IMR-90 (cell line): ENCODE data around the gene GLIS1. TPM values are rescaled to one million over a fixed set of nuclear protein-coding genes. Genes with fewer than 3 reads are reported as not detected.

Experiments
- ATAC-seq: fragments of 200-7000 bp; cut with Tn5 transposase; 2 replicates; pipeline ENCODE4 v1.9.1; 2020; ENCODE audit warnings: low read depth, mild to moderate bottlenecking, moderate library complexity
- BruUV-seq: library from RNA; stranded (reverse); fragments of 400-500 nt; replicated peaks from 2 replicates; lab custom pipeline; 2021; lab: Mats Ljungman, UMichigan
- CTCF ChIA-PET: fragments of 300-600 bp; formaldehyde crosslinking; extraction: SDS; loops from one replicate; lab custom pipeline; 2021; ENCODE audit warnings: antibody characterized with exemption; lab: Yijun Ruan, JAX
- POLR2A ChIA-PET: fragments of 300-600 bp; sonication (Branson Sonifier 250); formaldehyde crosslinking; loops from one replicate; lab custom pipeline; 2022; ENCODE audit warnings: antibody characterized with exemption; ENCODE audit not compliant: unreplicated experiment; lab: Charles Lee
- DNase-seq: peaks from one replicate; pipeline ENCODE4 v3.0.0; 2013
- H2AFZ ChIP-seq: replicated peaks from 2 replicates; pipeline ENCODE3; 2013; ENCODE audit warnings: low read length, mild to moderate bottlenecking; ENCODE audit not compliant: poor library complexity
- H2AK5ac ChIP-seq: 2 replicates; pipeline ENCODE4 v1.6.1; 2013; ENCODE audit warnings: low read depth, low read length, inconsistent platforms
- H2AK9ac ChIP-seq: replicated peaks from 2 replicates; pipeline ENCODE3; 2013; ENCODE audit warnings: mild to moderate bottlenecking, low read depth, low read length, moderate library complexity; ENCODE audit not compliant: poor library complexity
- H2BK120ac ChIP-seq: 2 replicates; pipeline ENCODE4 v1.6.1; 2013; ENCODE audit warnings: low read depth, low read length, inconsistent platforms
- H2BK15ac ChIP-seq: 3 replicates; pipeline ENCODE4 v1.6.1; 2013; ENCODE audit warnings: low read depth, low read length, inconsistent platforms
- H2BK20ac ChIP-seq: 2 replicates; pipeline ENCODE4 v1.6.1; 2013; ENCODE audit warnings: low read depth, mild to moderate bottlenecking, inconsistent platforms, low read length, moderate library complexity
- H2BK5ac ChIP-seq: 2 replicates; pipeline ENCODE4 v1.6.1; 2013; ENCODE audit warnings: mild to moderate bottlenecking, low read depth, low read length, inconsistent platforms; ENCODE audit not compliant: poor library complexity, severe bottlenecking
- H3K14ac ChIP-seq: replicated peaks from 2 replicates; pipeline ENCODE4 v1.6.1; 2013; ENCODE audit warnings: low read depth, low read length, inconsistent platforms
- H3K18ac ChIP-seq: 2 replicates; pipeline ENCODE4 v1.6.1; 2013; ENCODE audit warnings: low read depth, low read length, control low read depth
- H3K23ac ChIP-seq: 2 replicates; pipeline ENCODE4 v1.6.1; 2013; ENCODE audit warnings: low read depth, low read length, inconsistent platforms
- H3K27ac ChIP-seq: 2 replicates; pipeline ENCODE4 v1.5.1; 2013; ENCODE audit warnings: mild to moderate bottlenecking, control low read depth, low read length; ENCODE audit not compliant: insufficient read depth
- H3K27me3 ChIP-seq: 2 replicates; pipeline ENCODE4 v1.6.1; 2013; ENCODE audit warnings: low read length; ENCODE audit not compliant: control insufficient read depth, insufficient read depth
- H3K36me3 ChIP-seq: 2 replicates; pipeline ENCODE4 v1.6.1; 2013; ENCODE audit warnings: low read length, mixed read lengths; ENCODE audit not compliant: control insufficient read depth, insufficient read depth
- H3K4ac ChIP-seq: 2 replicates; pipeline ENCODE4 v1.6.1; 2013; ENCODE audit warnings: low read depth, low read length, inconsistent platforms
- H3K4me1 ChIP-seq: 2 replicates; pipeline ENCODE4 v1.6.1; 2013; ENCODE audit warnings: low read length, mixed read lengths; ENCODE audit not compliant: control insufficient read depth, insufficient read depth
- H3K4me2 ChIP-seq: 2 replicates; pipeline ENCODE4 v1.6.1; 2013; ENCODE audit warnings: low read depth, mild to moderate bottlenecking, control low read depth, low read length, moderate library complexity
- H3K4me3 ChIP-seq: 2 replicates; pipeline ENCODE4 v1.5.1; 2013; ENCODE audit warnings: low read depth, mild to moderate bottlenecking, control low read depth, low read length, moderate library complexity; ENCODE audit not compliant: insufficient read depth
- H3K56ac ChIP-seq: 2 replicates; pipeline ENCODE4 v1.6.1; 2013; ENCODE audit warnings: low read length, inconsistent platforms; ENCODE audit not compliant: insufficient read depth; ENCODE audit errors: extremely low read depth
- H3K79me1 ChIP-seq, 2 experiments: 2 replicates each; pipeline ENCODE4 v1.6.1; 2013; ENCODE audit warnings: low read length in 2 of 2, inconsistent platforms in 1 of 2, low read depth in 1 of 2
- H3K9ac ChIP-seq: 2 replicates; pipeline ENCODE4 v1.6.1; 2013; ENCODE audit warnings: low read depth, low read length, control low read depth
- H3K9me1 ChIP-seq: 2 replicates; pipeline ENCODE4 v1.6.1; 2013; ENCODE audit warnings: low read length, inconsistent platforms; ENCODE audit not compliant: insufficient read depth
- H3K9me3 ChIP-seq: 2 replicates; pipeline ENCODE4 v1.6.1; 2013; ENCODE audit warnings: low read length; ENCODE audit not compliant: control insufficient read depth, insufficient read depth
- H4K20me1 ChIP-seq: 2 replicates; pipeline ENCODE4 v1.6.1; 2013; ENCODE audit warnings: low read length, inconsistent platforms; ENCODE audit not compliant: insufficient read depth
- H4K5ac ChIP-seq: 2 replicates; pipeline ENCODE4 v1.6.1; 2013; ENCODE audit warnings: mild to moderate bottlenecking, low read depth, low read length, control low read depth
- H4K8ac ChIP-seq, 2 experiments: 2 replicates each; pipeline ENCODE4 v1.6.1; 2013; ENCODE audit warnings: low read depth in 2 of 2, low read length in 2 of 2, control low read depth in 1 of 2, inconsistent platforms in 1 of 2
- H4K91ac ChIP-seq: 2 replicates; pipeline ENCODE4 v1.6.1; 2013; ENCODE audit warnings: low read depth, low read length, inconsistent platforms; ENCODE audit not compliant: insufficient read depth
- BHLHE40 ChIP-seq: fragments of 150-350 bp; IDR thresholded peaks from 2 replicates; pipeline ENCODE4 v1.6.1; 2016; ENCODE audit warnings: mild to moderate bottlenecking, low read depth, low read length
- CEBPB ChIP-seq: IDR thresholded peaks from 2 replicates; pipeline ENCODE4 v1.6.1; 2012; ENCODE audit warnings: low read depth, low read length, improper control_type of control experiment
- CHD1 ChIP-seq: IDR thresholded peaks from 2 replicates; pipeline ENCODE4 v1.6.1; 2012; ENCODE audit warnings: low read depth, low read length, improper control_type of control experiment
- CTCF ChIP-seq: conservative IDR thresholded peaks from 2 replicates; pipeline ENCODE4 v1.5.1; 2012; ENCODE audit warnings: mild to moderate bottlenecking, low read depth, low read length, improper control_type of control experiment
- ELK1 ChIP-seq: fragments of 150-350 bp; IDR thresholded peaks from 2 replicates; pipeline ENCODE4 v1.6.1; 2016; ENCODE audit warnings: low read depth, mild to moderate bottlenecking, low read length, moderate library complexity, borderline replicate concordance
- FOS ChIP-seq: fragments of 150-350 bp; IDR thresholded peaks from 2 replicates; pipeline ENCODE4 v1.6.1; 2016; ENCODE audit warnings: low read depth, low read length
- MAFK ChIP-seq: IDR thresholded peaks from 2 replicates; pipeline ENCODE4 v1.6.1; 2012; ENCODE audit warnings: low read depth, low read length, improper control_type of control experiment
- MAZ ChIP-seq: IDR thresholded peaks from 2 replicates; pipeline ENCODE4 v1.6.1; 2012; ENCODE audit warnings: low read depth, mild to moderate bottlenecking, low read length, improper control_type of control experiment, moderate library complexity, borderline replicate concordance
- MXI1 ChIP-seq: IDR thresholded peaks from 2 replicates; pipeline ENCODE4 v1.6.1; 2012; ENCODE audit warnings: low read depth, mild to moderate bottlenecking, low read length, moderate library complexity, borderline replicate concordance
- NFE2L2 ChIP-seq: fragments of 150-350 bp; IDR thresholded peaks from 2 replicates; pipeline ENCODE4 v1.6.1; 2016; ENCODE audit warnings: low read depth, mild to moderate bottlenecking, low read length
- POLR2A ChIP-seq: IDR thresholded peaks from 2 replicates; pipeline ENCODE4 v1.6.1; 2012; ENCODE audit warnings: mild to moderate bottlenecking, low read depth, low read length
- RAD21 ChIP-seq: IDR thresholded peaks from 2 replicates; pipeline ENCODE4 v1.6.1; 2012; ENCODE audit warnings: low read length, improper control_type of control experiment
- RCOR1 ChIP-seq: IDR thresholded peaks from 2 replicates; pipeline ENCODE4 v1.6.1; 2012; ENCODE audit warnings: mild to moderate bottlenecking, low read length, improper control_type of control experiment; ENCODE audit not compliant: insufficient replicate concordance
- RFX5 ChIP-seq: IDR thresholded peaks from 2 replicates; pipeline ENCODE4 v1.8.0; 2012; ENCODE audit warnings: low read depth, mild to moderate bottlenecking, low read length, moderate library complexity
- SMC3 ChIP-seq: fragments of 150-350 bp; IDR thresholded peaks from 2 replicates; pipeline ENCODE4 v1.6.1; 2016; ENCODE audit warnings: low read depth, mild to moderate bottlenecking, antibody characterized with exemption, low read length, moderate library complexity
- USF2 ChIP-seq: fragments of 150-350 bp; IDR thresholded peaks from 2 replicates; pipeline ENCODE4 v1.6.1; 2017; ENCODE audit warnings: mild to moderate bottlenecking, antibody characterized with exemption, low read length, low read depth
- WGBS, 2 experiments: methylation state at CpG; one replicate each; pipeline versions ENCODE4 v1.1.5 to v1.1.7; 2013; ENCODE audit warnings: missing lambda C conversion rate in 2 of 2; ENCODE audit not compliant: insufficient read length in 1 of 2; ENCODE audit errors: extremely low coverage in 2 of 2; 5-methylcytosine and 5-hydroxymethylcytosine counted together
- dilution Hi-C: fragments of 300-500 bp; cut with HindIII; formaldehyde crosslinking; loops from one replicate; pipeline ENCODE4 v1.14.3; 2018; ENCODE audit warnings: low sequenced_read_pairs; ENCODE audit not compliant: unreplicated experiment
- in situ Hi-C: fragments of 300-500 bp; cut with MboI; formaldehyde crosslinking; loops from 3 replicates; pipeline ENCODE4 v1.14.3; 2019; ENCODE audit warnings: low sequenced_read_pairs, inconsistent platforms, mixed read lengths
- intact Hi-C: fragments of 100-400 bp; cut with micrococcal nuclease; formaldehyde crosslinking; loops from 2 replicates; pipeline ENCODE4 v1.10.0; 2022
- polyA plus RNA-seq, 3 experiments: library from polyadenylated mRNA; depleted of rRNA; stranded (reverse); fragments of >200 nt; gene quantifications; 2 replicates each; pipeline ENCODE4 v1.2.3, GENCODE V29; 2012; ENCODE audit warnings: low replicate concordance in 1 of 3
- total RNA-seq: library from RNA; depleted of rRNA; stranded (reverse); fragments of >200 nt; gene quantifications from 2 replicates; pipeline ENCODE4 v1.2.3, GENCODE V29; 2012

GLIS1 gene
- total and polyA plus RNA-seq, 2 of the 4 experiments (the other 2 are of a cell fraction), result 0.18 to 2.3 TPM

- Histone ChIP-seq H2BK5ac (no peak overlapping the region), H3K23ac (no peak overlapping the region), H3K9me3 (no peaks in the 10 kb centered on the region), H3K56ac (no peak overlapping the region), H4K91ac (no peak overlapping the region), H3K14ac (no peak overlapping the region), H2AFZ (peak overlapping the region; percentile 9), H3K9ac (no peak overlapping the region), H3K79me1 (no peaks in the 10 kb centered on the region), H3K27me3 (peaks cover 8% of the 10 kb centered on the region), H4K20me1 (no peaks in the 10 kb centered on the region), H2BK20ac (no peak overlapping the region), H4K5ac (no peak overlapping the region), H2AK5ac (no peak overlapping the region), H3K4me1 (no peaks in the 10 kb centered on the region), H2BK120ac (no peak overlapping the region), H4K8ac (no peak overlapping the region), H3K4ac (no peak overlapping the region), H3K18ac (no peak overlapping the region), H3K9me1 (peaks cover 7% of the 10 kb centered on the region; the same call in 1 of the 2 replicates), H2AK9ac (no peak overlapping the region), H3K4me2 (peak overlapping the region; percentile 39; the same call in 1 of the 2 replicates), H3K27ac (no peak overlapping the region), H3K36me3 (no peaks in the 10 kb centered on the region), H3K4me3 (no peak overlapping the region), H2BK15ac (no peak overlapping the region)
- POLR2A ChIA-PET, result no interaction called here
- DNase-seq (peak; percentile 58), ATAC-seq (peak; percentile 95)
- TF ChIP-seq POLR2A (no peak), ELK1 (no peak), BHLHE40 (no peak), CHD1 (no peak), MAFK (no peak), RAD21 (peak; percentile 37), USF2 (0 out of 2 replicates have a peak, but pooled peaks have one; percentile 6), MXI1 (no peak), RFX5 (no peak), FOS (no peak), CTCF (peak; percentile 68), CEBPB (no peak), NFE2L2 (no peak), RCOR1 (no peak), SMC3 (peak; percentile 35; the same call in 1 of the 2 replicates), MAZ (peak; percentile 48; the same call in 1 of the 2 replicates)
- WGBS, 2 experiments, result 27% methylated on average over 16 of the region's 28 CpGs; no CpG with 5 or more reads in 1 of the 2 experiments
- in situ Hi-C loops (loop anchor here (5.0 kb wide), 1 partner anchor 193 kb away; no protein-coding TSS in a partner anchor), intact Hi-C loops (loop anchor here (2.0 to 5.0 kb wide), 3 partner anchors 78 to 357 kb away; no protein-coding TSS in a partner anchor), dilution Hi-C loops (no loop called here)
- CTCF ChIA-PET, result no interaction called here
- no TSS peak for BruUV-seq
Measured at GRCh38 chr1:53470155-53470554, 268.8 kb downstream of the GLIS1 start.
